Type B pancreatic cell (in vitro differentiated cells): ENCODE measurements around the gene SLC22A31. TPM values are rescaled to one million over a fixed set of nuclear protein-coding genes. Genes with fewer than 3 reads are reported as not detected.

Experiments
- DNase-seq: peaks from one replicate; pipeline ENCODE4 v3.0.0; 2021; ENCODE audit warnings: mixed read lengths; ENCODE audit not compliant: unreplicated experiment; ENCODE audit errors: extremely low spot score
- H3K27ac Mint-ChIP-seq: 2 replicates; pipeline ENCODE4 v1.8.0; 2021; ENCODE audit warnings: mild to moderate bottlenecking, mixed read lengths
- H3K27me3 Mint-ChIP-seq: 2 replicates; pipeline ENCODE4 v1.8.0; 2021; ENCODE audit warnings: mixed read lengths
- H3K36me3 Mint-ChIP-seq: 2 replicates; pipeline ENCODE4 v1.8.0; 2021; ENCODE audit warnings: mixed read lengths
- H3K4me1 Mint-ChIP-seq: one replicate; pipeline ENCODE4 v1.8.0; 2021; ENCODE audit warnings: mixed read lengths; ENCODE audit not compliant: unreplicated experiment
- H3K4me3 Mint-ChIP-seq: 2 replicates; pipeline ENCODE4 v1.8.0; 2021; ENCODE audit warnings: mild to moderate bottlenecking, mixed read lengths
- H3K9me3 Mint-ChIP-seq: 2 replicates; pipeline ENCODE4 v1.8.0; 2021; ENCODE audit warnings: mixed read lengths
- total RNA-seq: library from RNA; stranded (reverse); gene quantifications from 2 replicates; pipeline ENCODE4 v1.2.1, GENCODE V29; 2021; ENCODE audit warnings: low replicate concordance
- TF ChIP-seq, protein P1 (sequence below): fragments of 200-600 bp; sonication (generic); conservative IDR thresholded peaks from 2 replicates; pipeline ENCODE4 v1.5.0; 2021; ENCODE audit warnings: antibody characterized with exemption, mild to moderate bottlenecking

The SLC22A31 gene
- total RNA-seq, 1 donor from 2014 or later: 2.9 TPM

DNA sequence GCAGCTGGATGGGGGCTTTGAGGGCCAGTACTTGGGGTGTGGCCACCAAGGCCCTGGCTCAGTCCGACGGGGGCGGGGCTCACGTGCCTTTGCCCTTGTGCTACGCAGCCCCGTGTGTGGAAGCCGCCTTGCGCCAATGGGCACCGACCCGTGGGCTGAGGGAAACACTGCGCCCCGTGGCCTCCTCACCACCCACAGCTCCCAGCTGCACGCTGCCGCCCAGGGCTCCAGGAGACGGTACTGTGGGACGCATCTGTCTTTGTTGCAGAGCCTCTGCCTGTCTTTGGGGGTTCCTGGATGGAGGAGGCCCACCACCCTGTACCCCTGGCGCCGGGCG lies 21.2 kb downstream of the SLC22A31 start:
- no peak overlapping the region for H3K4me3 Mint-ChIP-seq
- H3K27me3 Mint-ChIP-seq: peaks cover 3% of the 10 kb centered on the region
- no peaks in the 10 kb centered on the region for H3K4me1 Mint-ChIP-seq
- no peaks in the 10 kb centered on the region for H3K36me3 Mint-ChIP-seq
- TF ChIP-seq, protein P1, sequence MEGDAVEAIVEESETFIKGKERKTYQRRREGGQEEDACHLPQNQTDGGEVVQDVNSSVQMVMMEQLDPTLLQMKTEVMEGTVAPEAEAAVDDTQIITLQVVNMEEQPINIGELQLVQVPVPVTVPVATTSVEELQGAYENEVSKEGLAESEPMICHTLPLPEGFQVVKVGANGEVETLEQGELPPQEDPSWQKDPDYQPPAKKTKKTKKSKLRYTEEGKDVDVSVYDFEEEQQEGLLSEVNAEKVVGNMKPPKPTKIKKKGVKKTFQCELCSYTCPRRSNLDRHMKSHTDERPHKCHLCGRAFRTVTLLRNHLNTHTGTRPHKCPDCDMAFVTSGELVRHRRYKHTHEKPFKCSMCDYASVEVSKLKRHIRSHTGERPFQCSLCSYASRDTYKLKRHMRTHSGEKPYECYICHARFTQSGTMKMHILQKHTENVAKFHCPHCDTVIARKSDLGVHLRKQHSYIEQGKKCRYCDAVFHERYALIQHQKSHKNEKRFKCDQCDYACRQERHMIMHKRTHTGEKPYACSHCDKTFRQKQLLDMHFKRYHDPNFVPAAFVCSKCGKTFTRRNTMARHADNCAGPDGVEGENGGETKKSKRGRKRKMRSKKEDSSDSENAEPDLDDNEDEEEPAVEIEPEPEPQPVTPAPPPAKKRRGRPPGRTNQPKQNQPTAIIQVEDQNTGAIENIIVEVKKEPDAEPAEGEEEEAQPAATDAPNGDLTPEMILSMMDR: no peak
- DNase-seq: no peak
- no peaks in the 10 kb centered on the region for H3K9me3 Mint-ChIP-seq
- H3K27ac Mint-ChIP-seq: no peak overlapping the region

DNA sequence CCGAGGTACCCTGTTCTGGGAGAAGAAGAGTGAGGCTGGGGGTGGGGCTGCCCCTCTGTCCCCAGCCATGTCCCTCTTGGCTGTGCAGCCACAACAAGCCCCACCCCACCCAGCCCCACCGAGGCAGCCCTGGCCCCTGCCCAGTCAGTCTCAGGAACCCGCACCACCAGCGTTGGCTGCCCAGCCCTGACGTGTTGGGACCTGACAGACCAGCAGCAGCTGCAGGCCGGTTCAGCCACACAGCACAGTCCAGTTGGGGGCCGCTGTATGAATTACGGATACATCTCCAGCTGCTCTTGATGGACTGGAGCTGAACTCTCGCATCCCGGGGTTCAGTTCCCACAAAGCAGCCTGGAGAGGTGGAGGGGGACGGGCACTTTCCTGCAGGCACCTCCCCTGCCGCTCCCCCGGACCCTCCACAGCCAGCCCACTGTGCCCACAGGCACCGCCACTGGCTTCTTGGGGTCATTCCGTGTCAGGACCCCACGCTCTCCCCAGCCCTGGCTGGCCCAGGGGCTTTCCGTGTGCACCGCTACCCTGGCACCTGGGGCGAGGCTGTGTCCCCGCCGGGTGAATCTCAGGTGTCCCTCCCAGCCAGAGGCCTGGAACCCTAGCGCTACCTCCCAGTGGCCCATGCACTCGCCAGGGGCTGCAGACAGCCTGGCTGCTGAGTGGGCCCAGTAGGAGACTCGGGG lies 21.7 kb downstream of the SLC22A31 start:
- TF ChIP-seq, protein P1: no peak
- Mint-ChIP-seq H3K4me1 (no peaks in the 10 kb centered on the region), H3K27ac (no peak overlapping the region), H3K27me3 (peaks cover 3% of the 10 kb centered on the region), H3K4me3 (no peak overlapping the region), H3K9me3 (no peaks in the 10 kb centered on the region), H3K36me3 (no peaks in the 10 kb centered on the region)
- DNase-seq: no peak

DNA sequence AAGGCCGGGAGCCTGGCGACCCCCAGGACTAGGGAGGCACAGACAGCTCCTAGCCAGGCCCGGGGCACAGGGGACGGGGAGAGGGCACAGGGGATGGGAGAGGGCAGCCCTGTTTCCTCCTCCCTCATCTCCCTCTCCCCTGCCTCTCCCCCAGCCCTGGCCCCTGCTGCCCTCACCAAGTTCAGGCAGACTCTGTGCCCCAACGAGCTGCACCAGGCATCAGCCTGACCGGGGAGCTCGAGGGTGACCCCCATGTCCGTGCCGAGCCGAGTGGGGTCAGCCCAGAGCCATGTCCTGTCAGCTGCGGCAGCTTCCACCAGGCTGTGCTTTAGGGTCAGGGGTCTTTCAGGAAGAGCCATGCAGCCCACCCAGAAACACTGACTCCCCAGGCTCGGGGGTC lies 22.8 kb downstream of the SLC22A31 start:
- Mint-ChIP-seq H3K4me3 (no peak overlapping the region), H3K27me3 (no peaks in the 10 kb centered on the region), H3K4me1 (no peaks in the 10 kb centered on the region), H3K36me3 (no peaks in the 10 kb centered on the region), H3K27ac (no peak overlapping the region), H3K9me3 (no peaks in the 10 kb centered on the region)
- DNase-seq: no peak
- TF ChIP-seq, protein P1: no peak

DNA sequence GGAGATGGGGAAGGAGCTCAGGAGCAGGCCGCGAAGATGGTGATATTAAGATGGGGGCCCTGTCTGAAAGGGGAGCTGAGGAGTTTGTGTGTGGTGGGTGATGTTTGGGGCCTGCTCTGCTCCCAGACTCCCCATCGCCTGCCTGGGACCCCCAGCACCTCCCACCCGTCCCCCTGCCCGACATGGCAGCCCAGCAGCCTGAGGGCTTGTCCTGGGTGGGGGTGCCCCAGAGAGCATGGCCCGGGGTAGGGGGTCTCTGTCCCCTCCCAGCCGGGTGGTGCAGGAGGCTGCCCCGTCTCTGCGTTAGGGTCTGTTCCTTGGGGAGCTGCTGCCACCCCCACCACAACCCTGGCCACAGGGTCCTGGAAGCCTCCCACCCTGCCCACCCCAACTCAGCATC lies 23.6 kb downstream of the SLC22A31 start:
- Mint-ChIP-seq H3K4me1 (no peaks in the 10 kb centered on the region), H3K4me3 (no peak overlapping the region), H3K9me3 (no peaks in the 10 kb centered on the region), H3K27ac (no peak overlapping the region), H3K27me3 (no peaks in the 10 kb centered on the region), H3K36me3 (no peaks in the 10 kb centered on the region)
- no peak for DNase-seq
- TF ChIP-seq, protein P1: no peak

DNA sequence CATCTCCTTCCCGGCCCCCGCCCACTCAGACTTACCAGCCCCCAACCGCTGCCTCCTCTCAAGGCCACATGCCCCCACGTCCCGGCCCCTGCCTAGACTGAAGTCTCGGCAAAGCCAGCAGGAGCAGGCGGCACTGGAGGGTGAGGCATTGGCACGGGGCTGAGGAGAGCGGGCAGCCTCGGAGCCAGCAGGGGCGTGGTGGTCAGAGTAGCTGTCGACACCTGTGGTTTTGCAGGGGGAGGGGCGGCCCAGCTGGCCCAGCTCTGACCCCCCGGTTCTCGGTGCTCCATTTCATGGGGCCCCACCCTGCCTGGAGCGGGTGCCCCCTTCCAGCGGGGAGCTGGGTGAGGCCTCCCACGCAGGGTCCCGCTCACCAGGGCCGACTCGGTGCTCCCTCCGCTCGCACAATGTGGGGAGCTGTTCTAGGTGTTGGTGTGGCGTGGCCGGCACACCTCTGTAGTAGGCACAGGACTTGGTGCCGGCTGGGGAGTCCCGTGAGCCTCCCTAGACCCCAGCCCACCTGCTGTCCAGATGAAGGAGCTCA lies 24.1 kb downstream of the SLC22A31 start:
- H3K27ac Mint-ChIP-seq: no peak overlapping the region
- H3K27me3 Mint-ChIP-seq: no peaks in the 10 kb centered on the region
- TF ChIP-seq, protein P1: no peak
- no peaks in the 10 kb centered on the region for H3K9me3 Mint-ChIP-seq
- H3K4me3 Mint-ChIP-seq: no peak overlapping the region
- no peak for DNase-seq
- H3K4me1 Mint-ChIP-seq: no peaks in the 10 kb centered on the region
- no peaks in the 10 kb centered on the region for H3K36me3 Mint-ChIP-seq
